PFSK-1 (cell line): Measurements from ENCODE around the gene ZNF708.

Experiments
- FOXP2 ChIP-seq: optimal IDR thresholded peaks from 2 replicates; pipeline ENCODE3; 2011; ENCODE audit warnings: borderline replicate concordance, control low read depth, inconsistent platforms; ENCODE audit not compliant: insufficient read depth; ENCODE audit errors: extremely low read length, extremely low read depth
- POLR2AphosphoS5 ChIP-seq: IDR thresholded peaks from 2 replicates; pipeline ENCODE4 v1.6.1; 2012; ENCODE audit warnings: low read depth, mild to moderate bottlenecking, control low read depth, low read length, moderate library complexity
- SIN3A ChIP-seq: IDR thresholded peaks from 2 replicates; pipeline ENCODE4 v1.6.1; 2012; ENCODE audit warnings: mild to moderate bottlenecking, low read length, moderate library complexity, borderline replicate concordance; ENCODE audit not compliant: insufficient read depth
- TAF1 ChIP-seq: IDR thresholded peaks from 2 replicates; pipeline ENCODE4 v1.6.1; 2012; ENCODE audit warnings: low read length, control low read depth, borderline replicate concordance; ENCODE audit not compliant: insufficient read depth

The ZNF708 gene

GRCh38 chr19:21256722-21257121 is 72.5 kb downstream of the ZNF708 start:
- TF ChIP-seq TAF1 (no peak), POLR2AphosphoS5 (no peak), FOXP2 (no peak), SIN3A (no peak)
